Colon (tissue), 2 donors: ENCODE measurements around the gene RANBP10.
"Not testable (repeated sequence)": the region's sequence is repeated elsewhere in the genome, so short reads cannot be mapped to it uniquely, and the experiment has no call there.

ENCODE experiments used
- FAIRE-seq: peaks from 2 replicates; lab custom pipeline; 2012; peaks lifted over from hg19 to GRCh38; lab: Jason Lieb, UNC
- donor health status: control.
- donor health status: control.

RANBP10 gene

GRCh38 chr16:67713647-67714273, 92.6 kb downstream of the RANBP10 start:
- no peak for FAIRE-seq

DNA sequence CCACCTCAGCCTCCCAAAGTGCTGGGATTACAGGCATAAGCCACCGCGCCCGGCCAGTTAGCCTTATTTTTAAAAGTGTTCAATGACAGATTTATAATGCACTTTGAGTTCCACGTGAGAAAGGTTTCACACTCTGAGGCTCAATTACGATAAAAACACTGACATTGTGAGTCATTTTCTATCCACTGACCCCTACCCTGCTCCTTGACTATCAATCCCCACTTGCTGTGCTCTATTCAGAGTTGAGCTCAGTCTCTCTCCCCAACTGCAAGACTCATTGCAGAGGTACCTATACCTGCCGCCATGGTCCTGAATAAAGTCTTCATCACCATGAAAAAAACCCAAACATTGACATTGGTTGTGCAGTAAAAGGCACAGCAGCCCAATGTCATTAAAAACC, 95.8 kb downstream of the RANBP10 start:
- FAIRE-seq = no peak

DNA sequence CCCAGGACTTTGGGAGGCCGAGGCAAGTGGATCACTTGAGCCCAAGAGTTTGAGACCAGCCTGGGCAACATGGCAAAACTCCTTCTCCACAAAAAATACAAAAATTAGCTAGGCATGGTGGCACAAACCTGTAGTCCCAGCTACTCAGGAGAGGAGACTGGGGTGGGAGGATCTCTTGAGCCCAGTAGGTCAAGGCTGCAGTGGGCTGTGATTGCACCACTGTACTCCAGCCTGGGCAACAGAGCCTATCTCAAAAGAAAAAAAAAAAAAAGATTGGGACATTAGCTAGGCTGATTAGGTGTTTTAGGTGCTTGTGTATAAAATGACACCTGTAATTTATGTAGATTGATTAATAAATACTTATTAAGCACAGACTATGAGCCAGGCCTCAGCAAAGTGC, 97.3 kb downstream of the RANBP10 start:
- no peak for FAIRE-seq

GRCh38 chr16:67708368-67708771, 98.0 kb downstream of the RANBP10 start:
- FAIRE-seq = no peak

DNA sequence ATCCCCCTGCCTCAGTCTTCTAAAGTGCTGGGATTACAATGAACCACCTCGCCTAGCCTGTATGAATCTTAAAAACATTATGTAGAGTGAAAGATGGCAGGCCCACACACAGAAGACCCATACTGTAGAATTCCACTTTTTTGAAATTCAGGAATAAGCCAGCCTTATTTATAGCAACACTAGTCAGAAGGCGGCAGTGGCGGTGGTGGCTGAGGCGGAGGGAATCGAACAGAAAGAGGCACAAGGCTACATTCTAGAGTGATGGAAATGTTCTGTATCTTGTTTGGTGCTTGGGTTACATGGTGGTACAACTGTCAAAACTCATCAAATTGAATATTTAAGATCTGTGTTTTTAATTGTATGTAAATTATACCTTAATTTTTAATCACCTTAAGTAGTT, 98.6 kb downstream of the RANBP10 start:
- no peak for FAIRE-seq

DNA sequence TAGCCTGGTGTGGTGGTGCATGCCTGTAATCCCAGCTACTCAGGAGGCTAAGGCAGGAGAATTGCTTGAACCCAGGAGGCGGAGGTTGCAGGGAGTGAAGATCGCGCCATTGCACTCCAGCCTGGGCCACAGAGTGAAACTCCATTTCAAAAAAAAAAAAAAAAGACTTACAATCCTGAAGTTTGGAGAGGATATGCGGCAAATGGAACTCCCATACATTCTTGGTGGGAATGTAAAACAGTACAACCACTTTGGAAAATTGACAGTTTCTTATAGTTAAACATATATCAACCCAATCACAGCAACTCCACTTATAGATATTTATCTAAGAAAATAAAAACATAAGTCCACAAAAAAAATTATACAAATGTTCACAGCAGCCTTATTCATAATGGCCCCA, 99.2 kb downstream of the RANBP10 start:
- no peak for FAIRE-seq

GRCh38 chr16:67704110-67704509, 102.2 kb downstream of the RANBP10 start:
- FAIRE-seq = no peak

- no peak for FAIRE-seq
Observed at GRCh38 chr16:67703626-67704025, 102.7 kb downstream of the RANBP10 start.

- no peak for FAIRE-seq
Observed at GRCh38 chr16:67702130-67702529, 104.2 kb downstream of the RANBP10 start.

DNA sequence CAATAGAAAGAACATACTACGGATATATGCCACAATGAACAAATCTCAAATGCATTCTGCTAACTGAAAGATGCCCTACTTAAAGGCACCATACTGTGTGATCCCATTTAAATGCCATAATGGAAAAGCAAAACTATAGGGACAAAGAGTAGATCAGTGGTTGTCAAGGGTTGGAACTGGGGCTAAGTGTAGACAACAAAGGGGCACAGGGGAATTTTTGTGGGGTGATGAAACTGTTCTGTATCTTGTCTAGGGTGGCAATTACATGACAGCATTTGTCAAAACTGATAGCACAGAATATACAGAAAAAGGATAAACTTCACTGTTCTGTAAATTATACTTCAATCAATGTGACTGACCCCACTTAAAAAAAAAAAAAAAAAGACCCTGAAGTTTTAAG, 104.9 kb downstream of the RANBP10 start:
- FAIRE-seq = no peak

DNA sequence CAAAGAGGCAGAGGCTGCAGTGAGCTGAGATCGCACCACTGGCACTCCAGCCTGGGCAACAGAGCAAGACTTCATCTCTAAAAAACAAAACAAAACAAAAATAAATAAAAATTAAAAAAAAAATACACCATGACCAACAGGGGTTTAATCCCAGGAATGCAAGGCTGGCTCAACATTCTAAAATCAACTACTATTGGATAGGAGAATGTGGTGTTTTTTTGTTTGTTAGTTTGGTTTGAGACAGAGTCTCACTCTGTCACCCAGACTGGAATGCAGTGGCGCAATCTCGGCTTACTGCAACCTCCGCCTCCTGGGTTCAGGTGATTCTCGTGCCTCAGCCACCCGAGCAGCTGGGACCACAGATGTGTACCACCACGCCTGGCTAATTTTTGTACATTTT, 107.1 kb downstream of the RANBP10 start:
- FAIRE-seq = no peak

DNA sequence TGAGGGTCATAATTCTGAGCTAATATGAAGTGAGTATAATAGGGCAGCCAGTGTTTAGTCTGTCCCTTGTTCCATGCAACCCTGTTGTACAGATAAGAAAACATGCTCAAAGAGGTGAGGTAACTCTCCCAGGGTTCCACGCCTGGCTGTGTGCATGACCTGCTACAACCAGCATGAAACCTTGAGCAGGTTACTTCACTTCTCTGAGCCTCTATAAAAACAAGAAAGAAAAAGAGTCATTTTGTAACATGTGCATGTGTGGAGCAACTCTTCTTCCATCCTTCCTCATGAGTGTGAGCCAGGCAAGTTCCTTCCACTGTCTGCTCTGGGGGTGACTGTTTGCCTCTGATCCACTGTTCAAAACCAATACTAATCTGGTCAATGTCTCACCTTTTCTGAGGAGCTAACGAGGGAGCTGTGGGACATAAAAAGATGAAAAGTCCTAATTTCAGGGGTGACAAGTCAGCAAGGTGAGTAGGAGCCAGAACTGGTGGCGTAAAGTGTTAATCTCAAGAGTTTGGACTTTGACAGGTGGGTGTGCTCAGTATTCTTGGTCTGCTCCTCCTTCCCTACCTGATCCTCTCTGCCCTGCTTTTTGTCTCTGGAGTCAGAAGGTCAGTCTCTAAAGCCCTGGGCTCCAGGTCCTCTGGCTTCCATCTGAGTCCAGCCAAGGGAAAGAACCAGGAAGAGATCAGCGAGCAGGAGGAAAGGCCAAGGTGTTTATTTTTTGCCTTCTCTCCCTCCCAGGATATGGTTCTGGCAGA, 108.8 kb downstream of the RANBP10 start:
- no peak for FAIRE-seq

DNA sequence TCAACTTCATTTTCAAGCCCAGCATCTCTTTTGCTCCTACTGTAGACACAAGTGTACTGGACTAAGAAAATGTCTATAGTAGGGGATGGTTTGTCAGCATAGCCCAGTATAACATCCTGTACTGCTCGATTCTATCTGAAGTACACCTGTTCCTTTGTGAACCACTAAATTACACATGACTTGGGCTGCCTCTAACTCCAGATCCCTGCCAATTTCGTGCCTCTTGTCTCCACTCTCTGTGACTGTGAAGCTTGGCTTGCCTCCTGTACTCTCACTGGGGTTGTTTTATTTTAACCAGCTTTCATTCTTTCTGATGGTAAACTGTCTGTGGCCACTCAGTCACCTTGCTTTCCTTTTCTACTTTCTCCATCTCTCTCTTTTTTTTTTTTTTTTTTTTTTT, 111.7 kb downstream of the RANBP10 start:
- no peak for FAIRE-seq

- not testable (repeated sequence) for FAIRE-seq
Observed at GRCh38 chr16:67693517-67694285, 112.7 kb downstream of the RANBP10 start.

DNA sequence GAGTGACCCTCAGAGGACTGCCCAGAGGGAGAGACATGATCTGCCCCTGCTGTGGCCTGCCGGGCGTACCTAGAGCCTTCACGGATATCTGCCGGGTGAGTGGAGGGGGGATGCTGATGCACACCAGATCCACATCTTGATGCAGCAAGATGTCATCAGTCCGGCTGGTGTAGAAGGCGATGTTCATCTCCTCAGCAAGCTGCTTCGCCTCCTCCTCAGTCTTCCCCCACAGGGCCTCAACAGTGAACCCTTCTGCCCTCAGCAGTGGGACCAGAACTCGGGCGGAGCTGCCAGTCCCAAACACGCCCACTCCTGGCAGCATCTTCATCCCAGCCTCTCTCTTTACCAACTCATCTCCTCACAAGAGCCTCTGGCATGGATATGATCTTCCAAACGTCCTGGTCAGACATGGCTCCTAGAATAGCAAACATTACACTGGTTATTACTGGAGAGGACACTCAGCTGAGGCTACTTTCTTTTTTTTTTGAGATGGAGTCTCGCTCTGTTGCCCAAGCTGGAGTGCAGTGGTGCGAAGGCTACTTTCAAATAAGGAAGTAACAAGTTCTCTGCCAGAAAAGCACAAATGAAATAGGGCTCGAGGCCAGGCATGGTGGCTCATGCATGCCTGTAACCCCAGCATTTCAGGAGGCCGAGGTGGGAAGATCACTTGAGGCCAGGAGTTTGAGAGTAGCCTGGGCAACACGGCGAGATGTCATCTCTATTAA, 120.8 kb downstream of the RANBP10 start:
- no peak for FAIRE-seq

GRCh38 chr16:67683767-67684166, 122.6 kb downstream of the RANBP10 start:
- FAIRE-seq = no peak

DNA sequence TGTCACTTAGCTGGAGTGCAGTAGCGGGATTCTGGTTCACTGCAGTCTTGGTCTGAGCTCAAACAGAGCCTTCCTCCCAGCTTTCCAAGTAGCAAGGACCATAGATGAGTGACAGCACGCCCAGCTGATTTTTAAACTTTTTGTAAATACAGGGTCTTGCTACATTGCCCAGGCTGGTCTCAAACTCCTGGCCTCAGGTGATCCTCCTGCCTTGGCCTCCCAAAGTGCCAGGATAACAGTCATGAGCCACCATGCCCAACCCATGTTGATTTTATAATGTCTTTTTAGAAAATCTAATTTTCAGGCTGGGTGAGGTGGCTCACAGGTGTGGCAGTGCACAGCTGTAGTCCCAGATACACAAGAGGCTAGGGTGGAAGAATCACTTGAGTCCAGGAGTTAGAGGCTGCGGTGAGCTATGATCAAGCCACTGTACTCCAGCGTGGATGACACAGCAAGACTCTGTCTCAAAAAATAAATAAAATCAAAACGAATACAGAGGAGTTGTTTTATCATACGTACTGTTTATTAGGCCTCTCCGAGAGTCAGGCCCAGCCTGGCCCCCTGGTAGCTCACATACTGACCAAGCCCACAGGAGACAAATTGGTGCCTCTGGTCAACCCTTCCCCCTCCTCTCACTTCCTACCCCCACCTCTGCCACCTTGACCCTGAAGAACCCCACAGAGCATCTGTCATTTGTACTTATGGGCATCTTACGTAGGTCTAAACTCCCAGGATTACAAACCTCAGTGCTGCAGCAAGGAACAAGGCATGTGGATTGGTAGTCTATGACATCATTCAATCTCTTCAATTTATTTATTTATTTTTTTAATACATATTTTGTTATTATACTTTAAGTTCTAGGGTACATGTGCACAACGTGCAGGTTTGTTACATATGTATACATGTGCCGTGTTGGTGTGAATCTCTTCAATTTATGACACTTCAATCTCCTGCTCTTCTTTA, 126.1 kb downstream of the RANBP10 start:
- FAIRE-seq = no peak

DNA sequence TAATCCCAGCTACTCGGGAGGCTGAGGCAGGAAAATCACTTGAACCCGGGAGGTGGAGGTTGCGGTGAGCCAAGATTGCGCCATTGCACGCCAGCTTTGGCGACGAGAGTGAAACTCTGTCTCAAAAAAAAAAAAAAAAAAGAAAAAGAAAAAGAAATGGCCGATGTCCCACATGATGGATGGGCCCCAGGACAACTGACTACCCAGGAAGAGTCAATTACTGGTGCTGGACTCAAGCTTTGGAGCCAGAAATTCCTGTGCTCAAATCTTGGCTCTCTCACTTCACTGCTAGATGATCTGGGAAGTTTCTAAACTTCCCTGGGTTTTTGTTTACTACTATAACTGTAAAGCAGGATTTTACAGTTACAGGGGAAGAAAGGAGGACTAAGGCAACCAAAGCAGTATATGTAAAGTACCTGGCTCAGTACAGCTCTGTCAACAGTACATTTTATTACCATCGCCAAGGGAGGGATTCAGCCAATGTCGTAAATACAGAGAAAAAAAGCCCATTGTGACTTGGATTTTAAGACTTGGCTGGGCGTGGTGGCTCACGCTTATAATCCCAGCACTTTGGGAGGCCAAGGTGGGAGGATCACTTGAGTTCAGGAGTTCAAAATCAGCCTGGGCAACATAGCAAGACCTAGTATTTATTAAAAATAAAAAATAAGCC, 127.9 kb downstream of the RANBP10 start:
- no peak for FAIRE-seq

- FAIRE-seq = no peak
Observed at GRCh38 chr16:67677712-67678111, 128.6 kb downstream of the RANBP10 start.

DNA sequence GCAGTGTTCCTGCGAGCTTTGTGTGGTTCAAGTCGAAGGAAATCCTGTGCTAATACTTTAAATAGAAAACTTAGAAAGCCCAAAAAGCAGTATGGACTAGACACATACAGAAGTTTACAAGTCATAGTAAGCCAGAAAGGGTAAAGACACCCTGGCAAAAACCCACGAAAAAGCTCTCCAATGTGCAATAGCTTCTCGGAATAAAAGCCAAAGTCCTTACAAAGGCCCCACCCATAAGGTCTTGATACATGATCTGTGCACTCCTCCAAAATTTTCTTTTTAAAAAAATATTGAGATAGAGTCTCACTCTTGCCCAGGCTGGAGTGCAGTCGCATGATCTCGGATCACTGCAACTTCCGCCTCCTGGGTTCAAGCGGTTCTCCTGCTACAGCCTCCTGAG, 129.4 kb downstream of the RANBP10 start:
- FAIRE-seq = no peak

DNA sequence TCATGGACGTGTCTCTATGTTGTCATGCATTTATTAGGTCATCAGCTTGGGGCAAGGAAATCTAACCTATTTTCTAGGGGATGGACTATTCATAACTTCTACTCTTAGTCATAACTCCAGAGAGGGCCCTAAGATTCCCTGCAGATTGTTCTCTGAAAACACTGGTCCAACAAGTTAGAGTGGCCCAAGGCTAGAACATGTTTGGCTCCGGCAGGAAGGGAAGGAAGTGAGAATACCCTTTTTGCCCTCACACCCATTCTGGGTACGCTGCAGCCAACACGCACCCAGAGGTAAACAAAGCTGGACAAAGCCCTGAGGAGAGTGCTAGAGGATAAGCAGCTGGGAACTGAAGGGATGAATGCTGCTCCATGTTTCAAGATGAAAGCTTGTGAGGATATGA, 129.8 kb downstream of the RANBP10 start:
- no peak for FAIRE-seq
